ENCODE data around the gene OSBPL5.

Gene OSBPL5

GRCh38 chr11:3161720-3162409, 3.2 kb downstream of the OSBPL5 start:
- no peak for DNase-seq

- DNase-seq: no peak
Measured at GRCh38 chr11:3161309-3161708, 3.8 kb downstream of the OSBPL5 start.

GRCh38 chr11:3160252-3161031, 4.7 kb downstream of the OSBPL5 start:
- no peak for DNase-seq

- DNase-seq: no peak
Measured at GRCh38 chr11:3159296-3160190, 5.6 kb downstream of the OSBPL5 start.

- DNase-seq: no peak
Measured at GRCh38 chr11:3158821-3159220, 6.3 kb downstream of the OSBPL5 start.

GRCh38 chr11:3158131-3158591, 6.9 kb downstream of the OSBPL5 start:
- DNase-seq: no peak

- DNase-seq: no peak
Measured at GRCh38 chr11:3157381-3158130, 7.6 kb downstream of the OSBPL5 start.

- no peak for DNase-seq
Measured at GRCh38 chr11:3156661-3157311, 8.3 kb downstream of the OSBPL5 start.

GRCh38 chr11:3156282-3156660, 8.8 kb downstream of the OSBPL5 start:
- no peak for DNase-seq

- no peak for DNase-seq
Measured at GRCh38 chr11:3155691-3156258, 9.3 kb downstream of the OSBPL5 start.

- DNase-seq: no peak
Measured at GRCh38 chr11:3155216-3155615, 9.9 kb downstream of the OSBPL5 start.

- no peak for DNase-seq
Measured at GRCh38 chr11:3154001-3154599, 11.0 kb downstream of the OSBPL5 start.

- no peak for DNase-seq
Measured at GRCh38 chr11:3153291-3153861, 11.7 kb downstream of the OSBPL5 start.

- no peak for DNase-seq
Measured at GRCh38 chr11:3152471-3153110, 12.5 kb downstream of the OSBPL5 start.

GRCh38 chr11:3150726-3151125, 14.4 kb downstream of the OSBPL5 start:
- DNase-seq: no peak

GRCh38 chr11:3149852-3150188, 15.3 kb downstream of the OSBPL5 start:
- DNase-seq: no peak

- no peak for DNase-seq
Measured at GRCh38 chr11:3148990-3149851, 15.9 kb downstream of the OSBPL5 start.

GRCh38 chr11:3148255-3148989, 16.7 kb downstream of the OSBPL5 start:
- no peak for DNase-seq

GRCh38 chr11:3147626-3148025, 17.5 kb downstream of the OSBPL5 start:
- no peak for DNase-seq

All from SIG-M5 (cell line).